HG02571 (cell line): ENCODE data around the gene RELN.

Source experiments
- ATAC-seq: cut with Tn5 transposase; IDR thresholded peaks from one replicate; pipeline ENCODE4 v1.9.1; 2021; ENCODE audit warnings: mild to moderate bottlenecking, moderate library complexity; ENCODE audit not compliant: unreplicated experiment

The RELN gene

DNA sequence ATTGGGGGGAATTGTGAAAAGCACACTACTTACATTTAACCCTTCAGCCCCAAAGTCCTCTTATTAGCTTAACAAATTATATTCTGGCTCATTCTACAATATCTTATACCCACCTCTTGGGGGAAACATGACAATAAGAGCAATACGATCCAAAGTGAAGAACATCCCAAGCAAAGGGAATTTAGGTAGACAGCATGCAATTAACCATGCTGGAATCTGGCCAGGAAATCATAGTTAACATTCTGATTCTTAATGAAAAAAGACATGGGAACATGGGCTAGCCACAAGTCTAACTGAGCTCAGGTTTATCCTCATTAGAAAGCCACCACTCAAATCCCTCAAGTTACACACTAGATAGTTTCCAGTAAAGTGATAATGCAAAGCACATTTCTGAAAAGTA lies 301.5 kb downstream of the RELN start:
- no peak for ATAC-seq

DNA sequence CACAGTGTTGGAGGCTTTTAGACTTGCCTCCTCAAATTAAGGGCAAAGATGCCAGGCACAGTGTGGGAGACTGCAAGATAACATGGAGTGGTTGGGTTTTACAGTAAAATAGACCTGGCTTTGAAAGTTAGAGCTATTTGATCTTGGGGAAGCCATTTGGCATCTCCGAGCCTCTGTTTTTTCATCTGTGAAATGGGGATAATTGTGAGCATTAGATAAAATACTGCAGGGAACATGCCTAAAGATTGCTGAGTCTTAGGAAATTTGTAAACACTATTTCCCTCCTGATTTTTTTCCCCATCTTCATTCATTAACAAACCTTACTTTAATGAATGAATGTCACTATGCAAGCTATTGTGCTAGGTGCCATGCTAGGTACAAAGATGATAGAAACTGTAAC lies 302.2 kb downstream of the RELN start:
- ATAC-seq: no peak

DNA sequence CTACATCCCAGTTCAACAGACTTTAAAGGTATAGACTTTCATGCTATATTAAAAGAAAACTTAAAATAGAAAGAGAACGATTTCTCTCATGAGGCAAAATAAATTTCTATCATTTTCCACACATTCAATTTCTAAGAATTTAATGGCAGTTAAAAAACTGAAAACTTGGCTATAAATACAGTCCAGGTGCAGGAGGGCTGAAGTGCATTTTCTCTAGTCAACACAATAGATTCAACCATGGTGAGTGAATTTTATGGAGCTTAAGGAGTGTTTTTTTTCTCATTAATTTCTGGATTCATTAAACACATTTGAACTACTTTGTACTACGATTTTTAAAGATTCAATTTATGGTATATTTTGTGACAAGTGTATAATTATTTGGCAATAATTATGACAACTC lies 302.7 kb downstream of the RELN start:
- no peak for ATAC-seq

DNA sequence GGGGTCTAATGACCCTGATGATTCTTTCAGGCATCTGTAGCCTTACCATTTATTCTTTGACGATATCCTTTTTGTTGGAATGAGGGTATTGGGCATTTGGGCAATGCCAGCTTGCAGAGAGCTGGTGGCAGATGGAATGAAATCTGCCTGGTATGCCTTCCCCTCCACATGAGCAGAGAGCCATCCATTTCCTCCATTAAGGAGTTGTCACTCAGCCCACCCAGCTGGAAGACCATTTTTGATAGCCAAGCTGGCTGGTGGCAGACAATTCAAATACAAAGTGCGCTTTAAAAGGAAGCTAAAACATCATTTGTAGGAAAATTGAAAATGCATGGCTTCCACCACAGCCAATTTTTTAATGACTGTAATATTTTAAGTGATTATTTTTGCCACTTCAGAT lies 303.4 kb downstream of the RELN start:
- no peak for ATAC-seq

DNA sequence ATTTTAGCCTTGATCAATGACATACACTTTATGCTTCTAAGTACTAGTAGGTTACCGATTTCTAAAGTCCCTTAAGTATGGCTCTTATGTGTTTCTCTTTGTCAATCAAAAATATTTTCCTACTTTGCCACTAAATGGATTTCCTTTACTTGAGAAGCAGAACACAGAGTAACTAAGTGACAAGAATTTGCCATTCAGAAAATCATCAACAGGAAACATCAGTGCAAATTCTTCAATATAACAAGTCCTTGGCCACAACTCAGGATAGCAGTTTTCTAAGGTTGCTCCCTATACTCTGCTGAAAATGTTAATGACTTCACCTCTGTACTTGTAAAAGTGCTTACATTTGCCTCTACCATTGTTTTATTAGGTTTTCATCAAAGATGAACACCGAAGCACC lies 303.8 kb downstream of the RELN start:
- ATAC-seq: no peak

DNA sequence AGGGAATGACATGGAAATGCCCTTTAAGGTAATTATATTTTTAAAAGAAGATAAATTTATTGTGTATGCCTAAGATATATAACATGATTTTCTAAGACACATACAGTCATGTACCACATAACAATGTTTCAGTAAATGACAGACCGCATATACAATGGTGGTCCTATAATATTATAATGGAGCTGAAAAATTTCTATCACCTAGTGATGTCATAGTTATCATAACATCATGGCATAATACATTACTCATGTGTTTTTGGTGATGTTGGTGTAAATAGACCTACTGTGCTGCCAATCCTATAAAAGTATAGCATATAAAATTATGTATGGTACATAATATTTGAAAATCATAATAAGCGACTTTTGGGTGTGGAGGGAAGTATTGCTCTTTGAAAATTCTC lies 306.1 kb downstream of the RELN start:
- ATAC-seq: no peak

DNA sequence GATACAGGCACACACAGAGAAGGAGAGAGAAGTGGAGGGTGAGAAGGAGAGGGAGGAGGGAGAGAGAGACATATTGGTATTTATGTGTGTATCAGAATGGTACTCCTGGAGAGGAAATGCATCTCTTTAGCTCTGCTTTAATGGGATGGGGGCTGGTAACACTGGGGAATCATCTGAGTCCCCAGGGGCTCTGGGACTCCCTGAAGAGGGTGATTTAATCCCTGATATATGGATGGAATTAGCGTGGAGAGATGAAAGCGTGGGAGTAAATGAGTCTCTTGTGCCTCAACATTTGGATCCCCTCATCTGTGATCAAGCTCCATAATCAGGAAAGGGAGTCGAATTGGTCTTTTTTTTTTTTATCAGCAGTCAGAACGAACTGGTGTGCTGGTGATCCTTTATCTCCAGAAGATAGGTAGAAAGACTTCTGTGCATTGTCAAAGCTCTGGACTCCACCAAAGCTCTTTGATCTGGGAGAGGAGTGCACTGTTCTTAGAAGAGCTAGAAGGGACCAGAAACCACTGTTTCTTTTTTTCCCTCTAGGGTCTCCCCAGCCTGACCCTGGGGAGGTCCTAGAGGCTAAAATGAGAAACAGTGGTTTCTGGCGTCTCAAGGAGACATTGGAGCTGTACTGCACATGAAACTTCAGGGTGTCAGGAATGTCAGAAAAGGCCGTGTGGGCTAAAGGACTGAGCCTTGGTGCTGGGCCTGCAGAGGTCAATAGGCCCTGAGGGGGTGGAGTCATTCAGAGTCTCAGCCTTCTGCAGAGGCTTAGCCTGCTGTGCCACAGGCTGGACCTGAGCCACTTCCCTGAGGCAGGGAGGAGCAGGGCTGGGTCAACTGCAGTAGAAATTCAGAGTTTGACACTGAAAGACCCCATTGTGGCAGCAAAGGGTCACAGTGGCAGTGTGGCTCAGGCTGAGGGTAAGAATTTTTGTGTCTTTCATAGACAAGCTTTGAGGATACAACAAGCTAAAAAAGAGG lies 309.0 kb downstream of the RELN start:
- no peak for ATAC-seq

DNA sequence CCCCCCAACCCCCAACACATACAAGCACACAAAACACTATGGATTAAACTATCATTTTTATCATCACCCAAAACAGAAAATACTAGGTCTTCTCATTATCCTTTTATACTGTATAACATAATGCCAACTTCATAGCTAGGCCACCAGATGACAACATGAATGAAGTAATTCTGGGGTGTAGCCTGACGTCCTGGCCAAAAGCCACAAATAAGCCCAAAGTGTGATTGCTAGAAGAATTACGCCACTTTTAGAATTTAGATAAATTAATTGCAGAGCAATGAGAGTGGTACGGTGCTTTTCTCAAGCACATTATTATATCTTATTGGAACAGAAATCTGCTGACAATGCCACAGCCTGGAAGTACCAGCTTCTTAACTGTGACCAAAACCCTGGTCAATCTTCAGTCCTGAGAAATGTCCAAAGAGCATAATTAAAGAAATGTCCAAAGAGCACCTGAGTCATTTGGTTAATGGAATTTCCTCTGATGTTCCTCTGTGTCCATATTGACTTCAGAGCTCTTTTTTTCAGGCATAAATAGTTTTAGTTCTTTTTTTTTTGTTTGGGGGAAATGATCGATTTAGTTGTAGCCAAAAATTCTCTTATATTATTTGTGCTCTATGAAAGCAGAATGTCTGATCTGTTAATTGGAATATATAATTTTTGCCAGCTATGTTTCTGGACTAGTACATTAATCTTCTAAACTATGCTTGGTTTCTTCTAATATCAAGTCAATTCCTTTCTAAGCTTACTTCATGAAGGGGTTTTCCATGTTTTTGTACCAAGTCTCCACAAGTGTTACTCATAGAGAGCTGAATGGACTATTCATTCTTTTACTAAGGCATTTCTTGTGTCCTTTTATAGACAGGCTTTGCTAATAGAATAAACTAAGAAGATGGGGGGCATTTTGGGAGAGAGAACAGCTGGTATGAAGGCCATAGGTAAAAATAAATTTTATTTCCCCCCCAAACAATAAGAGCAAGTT lies 310.0 kb downstream of the RELN start:
- ATAC-seq: no peak

DNA sequence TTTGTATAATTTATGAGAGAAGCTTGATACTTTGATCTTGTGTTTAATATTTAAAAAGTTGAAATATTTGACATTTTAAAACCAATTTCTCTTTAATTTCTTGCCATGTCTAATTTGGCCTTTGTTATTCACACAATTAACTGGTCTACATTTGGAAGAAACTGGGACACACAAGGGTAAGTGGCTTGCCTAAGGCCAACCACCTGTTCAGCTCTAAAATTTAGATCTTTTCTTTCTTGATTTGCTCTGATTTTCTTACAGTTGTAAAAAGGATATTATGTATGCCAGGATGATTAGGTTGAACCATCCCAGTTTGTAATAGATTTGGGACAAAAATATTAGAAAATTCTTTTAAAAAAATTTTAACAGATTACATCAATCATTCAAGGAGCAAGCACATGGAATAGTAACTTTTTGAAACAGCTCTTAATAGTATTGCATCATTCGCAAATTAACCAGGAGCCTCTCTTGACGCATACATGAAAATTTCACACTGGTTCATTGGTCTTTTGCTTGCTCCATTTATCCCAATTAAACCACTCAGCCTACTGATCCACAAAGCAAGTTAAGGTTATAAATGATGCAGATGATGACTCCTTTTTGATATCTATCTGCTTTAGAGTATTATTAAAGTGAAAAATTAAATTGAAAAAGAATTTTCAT lies 321.0 kb downstream of the RELN start:
- ATAC-seq: no peak

DNA sequence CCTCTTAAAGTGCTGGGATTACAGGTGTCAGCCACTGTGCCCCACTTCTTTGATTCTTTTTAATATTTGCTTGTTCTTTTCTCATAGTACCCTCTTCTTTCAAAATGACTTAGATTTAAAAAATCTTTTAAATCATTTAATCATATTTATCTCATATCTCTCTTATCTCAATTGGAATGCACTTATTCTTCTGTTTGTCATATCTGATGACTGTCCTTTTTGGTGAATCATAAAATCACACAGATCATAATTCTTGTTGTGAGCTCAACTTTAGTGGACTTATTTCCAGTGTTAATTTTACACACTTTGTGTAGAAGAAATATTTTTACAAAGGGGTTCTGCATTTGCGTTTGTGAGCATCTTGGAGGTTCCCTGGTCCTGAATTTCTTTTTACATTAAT lies 323.1 kb downstream of the RELN start:
- ATAC-seq: no peak

DNA sequence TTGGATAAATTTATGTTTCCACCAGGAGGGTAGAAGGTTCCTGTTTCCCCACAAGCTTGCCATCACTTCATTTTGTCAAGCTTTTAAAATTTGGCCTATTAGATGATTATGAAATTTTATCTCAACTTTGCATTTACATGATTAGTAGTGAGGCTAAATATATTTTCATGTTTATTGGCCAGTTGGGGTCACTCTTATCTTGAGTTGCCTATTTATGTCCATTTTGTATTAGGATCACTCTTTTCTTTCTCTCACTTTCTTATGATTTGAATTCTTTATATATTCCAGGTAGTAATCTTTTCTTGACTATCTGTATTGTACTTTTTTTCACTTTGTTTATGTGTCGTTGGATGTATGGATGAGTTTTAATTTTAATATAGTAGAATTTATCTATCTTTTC lies 324.9 kb downstream of the RELN start:
- no peak for ATAC-seq

DNA sequence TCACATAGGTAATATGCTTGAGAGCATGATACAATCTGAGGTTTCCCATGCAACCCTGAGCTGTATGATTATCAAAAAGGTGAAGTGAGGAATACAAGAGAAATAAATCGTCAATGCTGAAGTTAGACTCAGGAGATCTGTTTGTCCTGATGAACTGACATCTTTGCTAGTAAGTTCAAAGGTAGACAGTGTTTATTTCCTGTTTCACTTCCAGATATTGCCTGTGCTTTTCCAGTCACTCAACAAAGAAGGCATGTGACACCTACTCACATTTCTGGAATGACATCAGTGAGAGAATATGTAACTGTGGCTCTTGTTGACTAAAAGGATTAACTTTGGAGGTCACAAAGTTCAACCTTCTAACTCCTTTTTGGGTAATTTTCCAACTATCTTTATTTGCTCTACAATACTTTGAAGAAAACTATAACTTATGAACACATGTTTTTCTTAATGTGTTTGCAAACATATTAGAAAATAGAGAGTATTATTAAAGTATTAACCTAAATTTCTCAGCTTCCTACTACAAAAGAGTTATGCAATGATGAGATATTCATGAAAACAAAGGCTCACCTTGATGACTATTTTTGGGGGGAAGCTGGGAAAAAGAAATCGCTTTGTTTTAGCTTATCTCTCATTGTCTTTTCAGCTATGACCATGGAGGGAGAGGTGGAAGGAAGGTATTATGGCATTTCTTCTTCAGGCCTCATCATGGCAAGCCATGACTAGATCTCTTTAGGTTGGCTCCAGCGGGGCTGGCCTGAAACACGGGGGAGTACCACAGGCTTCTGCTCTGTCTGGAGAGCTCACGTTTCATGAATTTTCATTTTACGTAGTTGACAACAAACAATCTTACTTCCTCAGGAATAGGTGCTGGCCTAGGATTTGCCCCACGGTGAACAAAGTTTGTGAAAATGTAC lies 328.7 kb downstream of the RELN start:
- ATAC-seq: no peak

DNA sequence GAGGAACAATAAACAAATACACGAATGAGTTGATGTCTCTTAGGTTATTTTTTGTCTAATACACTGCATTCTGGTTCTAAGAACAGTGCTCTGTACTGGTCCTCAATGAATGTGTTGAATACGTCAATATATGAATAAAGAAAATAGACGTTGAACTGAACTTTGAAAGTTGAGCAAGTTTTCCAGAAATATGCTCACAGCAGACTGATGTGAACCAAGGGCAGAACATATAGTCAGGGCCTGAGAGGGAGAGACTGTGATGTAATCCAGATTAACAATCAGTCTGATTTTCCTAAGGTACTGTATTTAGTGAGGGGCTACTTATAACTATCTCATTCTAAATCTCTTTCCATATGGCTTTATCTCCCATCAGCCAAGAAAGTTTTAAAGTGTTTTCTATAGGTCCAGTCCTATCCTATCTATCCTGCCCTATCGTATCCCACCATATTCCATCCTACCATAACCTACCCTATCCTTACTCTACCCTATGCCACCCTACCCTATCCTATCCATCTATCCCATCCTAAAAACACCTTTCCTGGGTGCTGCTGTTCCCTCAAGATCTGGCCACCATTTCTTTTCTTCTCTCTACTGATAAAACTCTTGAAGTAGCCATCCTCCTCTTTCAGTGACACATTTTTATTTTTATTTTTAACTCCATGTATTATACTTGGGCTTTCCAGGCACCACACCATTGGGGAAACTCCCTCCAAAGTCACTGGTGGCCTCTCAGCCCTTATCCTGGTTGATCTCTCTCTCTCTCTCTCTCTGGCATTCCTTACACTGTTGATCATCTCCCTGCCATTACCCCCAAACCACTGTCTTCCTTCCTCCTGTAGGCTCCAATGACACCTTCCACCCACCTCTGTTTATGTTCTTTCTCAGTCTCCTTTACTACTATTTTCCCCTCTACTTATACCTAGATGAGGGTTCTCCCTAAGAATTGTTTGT lies 331.1 kb downstream of the RELN start:
- ATAC-seq: no peak

DNA sequence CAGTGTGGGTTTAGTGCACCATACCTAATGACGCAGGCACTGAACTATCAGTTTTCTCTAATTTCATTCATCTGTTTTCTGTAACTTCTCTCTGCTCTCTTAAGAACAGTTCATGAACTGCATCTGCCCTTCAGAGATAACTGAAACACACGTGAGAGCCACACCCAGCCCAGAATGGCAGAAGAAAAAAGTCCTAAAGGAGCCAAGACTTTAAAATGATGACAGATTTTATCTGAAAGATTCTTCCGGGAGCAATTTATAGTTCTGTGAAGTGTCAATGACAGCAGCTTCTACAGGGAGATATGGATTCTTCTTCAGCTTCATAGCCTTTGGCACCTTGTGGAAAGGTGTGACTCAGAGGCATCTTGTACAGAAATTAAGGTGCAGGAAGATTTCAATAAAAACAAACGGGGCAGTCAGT lies 332.0 kb downstream of the RELN start:
- no peak for ATAC-seq

DNA sequence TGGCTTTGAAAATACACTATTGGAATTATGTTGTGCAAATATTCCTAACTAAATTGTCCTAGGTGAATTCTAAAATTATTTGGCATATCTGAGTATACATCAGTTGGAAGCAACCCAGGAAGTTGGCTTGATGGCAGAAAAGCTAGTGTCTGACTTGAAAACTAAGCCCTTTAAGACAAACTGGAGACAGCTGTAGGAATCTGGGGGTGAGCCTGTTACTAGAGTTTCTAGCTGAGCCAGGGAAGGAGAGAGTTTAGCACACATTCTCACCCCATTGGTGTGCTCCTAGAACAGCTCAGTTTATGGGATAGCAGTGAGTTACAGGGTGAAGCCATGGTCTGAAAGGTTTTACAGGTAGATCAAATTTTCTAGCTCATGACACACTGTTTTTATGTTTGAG lies 333.2 kb downstream of the RELN start:
- no peak for ATAC-seq

DNA sequence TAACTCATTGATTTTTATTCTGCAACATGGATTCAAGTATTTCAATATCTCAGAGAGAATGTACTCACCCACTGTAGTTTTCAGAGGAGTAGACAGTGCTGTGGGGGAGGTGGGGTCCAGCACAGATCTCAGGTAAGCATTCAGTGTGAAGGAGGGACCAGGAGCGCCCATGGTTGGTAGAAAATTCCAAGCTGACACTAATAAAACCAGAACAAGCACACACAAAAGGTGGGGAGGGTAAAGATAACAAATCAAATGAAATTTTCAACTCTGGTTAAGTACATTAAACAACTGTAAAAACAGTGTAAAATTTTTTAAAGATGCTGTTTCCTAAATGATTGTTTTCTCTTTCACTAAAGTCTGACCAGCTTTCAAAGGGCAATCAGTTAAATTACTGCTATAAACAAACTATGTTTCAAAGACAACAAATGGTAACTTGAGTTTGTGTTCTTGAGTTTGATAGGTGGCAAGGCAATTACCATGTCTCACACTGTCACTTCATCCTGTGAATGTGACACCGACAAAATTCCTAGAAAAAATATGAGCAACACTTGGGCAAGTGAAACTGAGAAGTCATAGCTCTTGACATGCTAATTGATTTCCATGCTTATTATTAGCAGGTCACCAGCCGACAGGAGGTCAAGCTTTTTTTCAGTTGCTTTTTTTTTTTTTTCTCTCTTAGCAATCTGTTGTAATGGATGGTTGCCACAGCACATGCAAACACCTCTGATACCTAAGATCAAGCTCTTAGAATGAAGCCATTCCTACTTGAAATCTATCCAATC lies 337.7 kb downstream of the RELN start:
- no peak for ATAC-seq

DNA sequence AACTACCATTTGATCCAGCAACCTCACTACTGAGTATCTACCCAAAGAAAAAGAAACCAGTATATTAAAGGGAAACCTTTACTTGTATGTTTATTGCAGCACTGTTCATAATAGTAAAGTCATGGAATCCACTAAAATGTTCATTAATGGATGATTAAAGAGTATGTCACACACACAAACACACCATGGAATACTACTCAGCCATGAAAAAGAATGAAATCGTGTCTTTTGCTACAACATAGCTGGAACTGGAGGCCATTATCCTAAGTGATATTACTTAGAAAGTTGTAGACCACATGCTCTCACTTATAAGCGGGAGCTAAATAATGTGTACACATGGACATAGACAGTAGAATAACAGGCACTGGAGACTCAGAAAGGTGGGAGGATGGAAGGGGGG lies 340.4 kb downstream of the RELN start:
- no peak for ATAC-seq

DNA sequence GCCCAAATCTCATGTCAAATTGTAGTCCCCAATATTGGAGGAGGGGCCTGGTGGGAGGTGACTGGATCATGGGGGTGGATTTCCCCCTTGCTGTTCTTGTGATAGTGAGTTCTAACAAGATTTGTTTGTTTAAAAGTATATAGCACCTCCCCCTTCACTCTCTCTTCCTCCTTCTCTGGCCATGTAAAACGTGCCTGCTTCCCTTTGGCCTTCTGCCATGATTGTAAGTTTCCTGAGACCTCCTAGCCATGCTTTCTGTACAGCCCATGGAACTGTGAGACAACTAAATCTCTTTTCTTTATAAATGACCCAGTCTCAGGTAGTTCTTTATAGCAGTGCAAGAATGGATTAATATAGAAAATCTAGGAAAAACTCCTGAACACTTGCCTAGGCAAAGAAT lies 341.3 kb downstream of the RELN start:
- ATAC-seq: no peak
